Mesenchymal stem cell (in vitro differentiated cells and primary cell): ENCODE measurements around the gene CAMK1D.

Experiments
- DNase-seq: peaks from one replicate; pipeline ENCODE4 v3.0.0-alpha.2; 2013
- H2AFZ ChIP-seq: one replicate; pipeline ENCODE4 v1.6.1; 2013; ENCODE audit warnings: low read depth, mild to moderate bottlenecking, control low read depth, inconsistent platforms, low read length, moderate library complexity
- H2AK5ac ChIP-seq: 2 replicates; pipeline ENCODE4 v1.6.1; 2013; ENCODE audit warnings: low read length, moderate library complexity, mild to moderate bottlenecking, inconsistent platforms; ENCODE audit not compliant: severe bottlenecking
- H2BK120ac ChIP-seq: one replicate; pipeline ENCODE4 v1.6.1; 2013; ENCODE audit warnings: low read depth, mild to moderate bottlenecking, inconsistent platforms, low read length, moderate library complexity
- H2BK12ac ChIP-seq, 2 experiments: one replicate each; pipeline ENCODE4 v1.6.1; 2013; ENCODE audit warnings: inconsistent platforms in 2 of 2, low read length in 2 of 2, mild to moderate bottlenecking in 2 of 2, moderate library complexity in 2 of 2, control low read depth in 1 of 2
- H2BK15ac ChIP-seq: one replicate; pipeline ENCODE4 v1.6.1; 2013; ENCODE audit warnings: mild to moderate bottlenecking, low read depth, inconsistent platforms; ENCODE audit not compliant: poor library complexity, severe bottlenecking
- H2BK5ac ChIP-seq: 2 replicates; pipeline ENCODE4 v1.6.1; 2013; ENCODE audit warnings: low read depth, mild to moderate bottlenecking, low read length, control low read depth, inconsistent platforms; ENCODE audit not compliant: poor library complexity, severe bottlenecking
- H3K14ac ChIP-seq, 2 experiments: one replicate each; pipeline ENCODE4 v1.6.1; 2013; ENCODE audit warnings: inconsistent platforms in 2 of 2, low read length in 2 of 2, control low read depth in 1 of 2, mild to moderate bottlenecking in 1 of 2, moderate library complexity in 1 of 2
- H3K18ac ChIP-seq, 2 experiments: one replicate each; pipeline ENCODE4 v1.6.1; 2013; ENCODE audit warnings: inconsistent platforms in 2 of 2, low read length in 2 of 2, control low read depth in 1 of 2, low read depth in 1 of 2, mild to moderate bottlenecking in 1 of 2
- H3K23ac ChIP-seq, 2 experiments: one replicate each; pipeline ENCODE4 v1.6.1; 2013; ENCODE audit warnings: inconsistent platforms in 2 of 2, low read length in 2 of 2, mild to moderate bottlenecking in 2 of 2, moderate library complexity in 2 of 2, control low read depth in 1 of 2
- H3K27ac ChIP-seq: 2 replicates; pipeline ENCODE4 v1.5.1; 2013; ENCODE audit warnings: mild to moderate bottlenecking, moderate library complexity, low read length, control low read depth, inconsistent platforms; ENCODE audit not compliant: poor library complexity, severe bottlenecking
- H3K27me3 ChIP-seq, 2 experiments: 2 replicates each; pipeline versions ENCODE4 v1.6.1 to v1.7.0; 2013; ENCODE audit warnings: low read length in 2 of 2, mild to moderate bottlenecking in 2 of 2, moderate library complexity in 2 of 2, control low read depth in 1 of 2, inconsistent platforms in 1 of 2; ENCODE audit not compliant: control insufficient read depth in 1 of 2, insufficient read depth in 1 of 2
- H3K36me3 ChIP-seq, 2 experiments: 2 replicates each; pipeline versions ENCODE4 v1.6.1 to v1.7.0; 2013; ENCODE audit warnings: low read length in 2 of 2, control low read depth in 1 of 2, inconsistent platforms in 1 of 2, low read depth in 1 of 2, mild to moderate bottlenecking in 1 of 2; ENCODE audit not compliant: insufficient read depth in 2 of 2, control insufficient read depth in 1 of 2
- H3K4ac ChIP-seq, 2 experiments: one replicate each; pipeline ENCODE4 v1.6.1; 2013; ENCODE audit warnings: inconsistent platforms in 2 of 2, low read length in 2 of 2, mild to moderate bottlenecking in 2 of 2, moderate library complexity in 2 of 2, control low read depth in 1 of 2, low read depth in 1 of 2
- H3K4me1 ChIP-seq: 2 replicates; pipeline ENCODE4 v1.6.1; 2013; ENCODE audit warnings: low read depth, low read length, control low read depth; ENCODE audit not compliant: control insufficient read depth, insufficient read depth
- H3K4me2 ChIP-seq: 2 replicates; pipeline ENCODE4 v1.6.1; 2013; ENCODE audit warnings: low read length, mild to moderate bottlenecking, inconsistent platforms; ENCODE audit not compliant: poor library complexity, severe bottlenecking
- H3K4me3 ChIP-seq, 2 experiments: 2 replicates each; pipeline versions ENCODE4 v1.5.1 to v1.7.0; 2013; ENCODE audit warnings: low read length in 2 of 2, mild to moderate bottlenecking in 2 of 2, control low read depth in 1 of 2, low read depth in 1 of 2; ENCODE audit not compliant: insufficient read depth in 1 of 2
- H3K79me1 ChIP-seq: replicated peaks from 2 replicates; pipeline ENCODE4 v1.6.1; 2013; ENCODE audit warnings: mild to moderate bottlenecking, control low read depth, low read length, inconsistent platforms; ENCODE audit not compliant: poor library complexity, severe bottlenecking
- H3K9ac ChIP-seq: 2 replicates; pipeline ENCODE4 v1.7.0; 2013; ENCODE audit warnings: mild to moderate bottlenecking, low read length, moderate library complexity
- H3K9me3 ChIP-seq: 2 replicates; pipeline ENCODE4 v1.7.0; 2013; ENCODE audit warnings: mild to moderate bottlenecking, low read length; ENCODE audit not compliant: control insufficient read depth
- H4K8ac ChIP-seq: one replicate; pipeline ENCODE4 v1.6.1; 2013; ENCODE audit warnings: inconsistent platforms, mild to moderate bottlenecking, low read length, moderate library complexity
- H4K91ac ChIP-seq: one replicate; pipeline ENCODE4 v1.6.1; 2013; ENCODE audit warnings: mild to moderate bottlenecking, low read length, inconsistent platforms
- WGBS: methylation state at CpG from one replicate; pipeline ENCODE4 v1.1.7; 2013; ENCODE audit warnings: mixed read lengths; 5-methylcytosine and 5-hydroxymethylcytosine counted together

The CAMK1D gene

DNA sequence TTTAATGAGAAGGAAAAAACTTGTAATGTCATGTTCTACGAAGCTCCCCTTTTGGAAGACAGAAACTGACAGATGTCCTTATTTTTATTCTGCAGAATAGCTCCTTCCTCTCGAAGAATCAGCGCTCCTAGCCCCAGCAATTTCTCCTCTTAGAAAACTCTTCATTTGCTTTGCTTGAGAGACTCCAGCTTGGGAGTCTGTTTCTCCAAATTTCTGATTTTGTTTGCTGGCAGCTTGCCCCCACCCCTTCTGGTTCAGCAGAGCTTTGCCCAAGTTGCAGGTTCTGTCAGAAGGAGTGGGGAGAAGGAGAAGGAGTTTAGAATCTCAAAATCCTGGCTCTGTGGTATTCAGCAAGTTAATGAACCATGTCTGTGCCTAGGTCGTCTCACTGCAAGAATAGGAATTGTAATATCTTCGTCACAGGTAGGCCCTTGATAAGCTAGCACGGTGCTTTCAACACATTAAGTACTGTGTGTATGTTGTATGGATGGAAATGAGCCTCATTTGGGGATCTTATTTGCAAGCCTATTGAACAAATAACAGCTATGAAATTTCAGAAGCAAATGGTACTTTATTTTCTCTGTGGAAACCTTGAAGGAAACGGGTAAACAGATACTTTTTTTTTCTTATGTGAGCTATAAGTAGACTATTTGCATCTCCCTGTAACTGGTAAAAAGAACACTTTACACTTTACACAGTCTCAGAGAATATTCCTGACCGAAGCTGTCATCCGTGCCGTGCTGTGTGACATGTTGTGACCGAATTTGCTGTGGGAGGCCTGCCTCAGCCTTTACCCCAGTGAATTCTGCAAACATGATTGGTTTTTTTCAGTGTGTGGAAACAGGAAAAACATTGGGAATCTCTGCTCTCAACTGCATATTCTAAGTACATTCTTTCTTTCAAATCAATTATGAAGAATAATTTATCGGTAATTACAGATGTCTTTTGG, 290.9 kb downstream of the CAMK1D start:
- H3K4me3 ChIP-seq = no peak overlapping the region
- no peak overlapping the region for H3K4me2 ChIP-seq
- H3K4me1 ChIP-seq = peaks cover 21% of the 10 kb centered on the region
- H3K9ac ChIP-seq = no peak overlapping the region
- no peak overlapping the region for H3K27ac ChIP-seq
- no peak overlapping the region for H4K91ac ChIP-seq
- no peak overlapping the region for H2BK12ac ChIP-seq
- no peak overlapping the region for H2BK5ac ChIP-seq
- 88% methylated on average over 10 of the region's 12 CpGs for WGBS
- no peak overlapping the region for H3K14ac ChIP-seq
- no peaks in the 10 kb centered on the region for H3K9me3 ChIP-seq
- no peak overlapping the region for H3K18ac ChIP-seq
- no peak overlapping the region for H3K4ac ChIP-seq
- no peaks in the 10 kb centered on the region for H3K36me3 ChIP-seq
- H3K27me3 ChIP-seq = no peaks in the 10 kb centered on the region
- DNase-seq = no peak
- no peak overlapping the region for H2AK5ac ChIP-seq
- H3K23ac ChIP-seq = no peak overlapping the region
- H2AFZ ChIP-seq = no peak overlapping the region
- H2BK15ac ChIP-seq = no peak overlapping the region
- peaks cover 33% of the 10 kb centered on the region for H3K79me1 ChIP-seq
- H4K8ac ChIP-seq = no peak overlapping the region
- H2BK120ac ChIP-seq = no peak overlapping the region

DNA sequence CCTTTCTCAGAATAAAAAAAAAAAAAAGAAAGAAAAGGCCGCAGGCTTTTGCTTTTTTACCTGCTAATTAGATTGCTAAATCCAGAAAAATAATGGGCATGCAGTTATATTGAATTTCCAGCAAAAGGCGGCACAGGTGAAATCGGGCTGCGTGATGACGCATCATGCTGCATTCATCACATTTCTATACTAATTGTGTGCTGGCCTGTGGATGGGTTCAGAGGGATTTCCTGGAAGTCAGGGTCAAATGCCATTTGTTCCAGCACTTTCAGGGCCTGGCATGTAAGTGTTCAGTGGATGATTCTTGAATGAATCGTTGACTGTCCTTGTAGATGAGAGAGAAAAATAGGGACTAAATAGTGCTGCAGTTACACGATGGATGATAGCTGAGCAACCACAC, 292.7 kb downstream of the CAMK1D start:
- no peak overlapping the region for H2BK5ac ChIP-seq

DNA sequence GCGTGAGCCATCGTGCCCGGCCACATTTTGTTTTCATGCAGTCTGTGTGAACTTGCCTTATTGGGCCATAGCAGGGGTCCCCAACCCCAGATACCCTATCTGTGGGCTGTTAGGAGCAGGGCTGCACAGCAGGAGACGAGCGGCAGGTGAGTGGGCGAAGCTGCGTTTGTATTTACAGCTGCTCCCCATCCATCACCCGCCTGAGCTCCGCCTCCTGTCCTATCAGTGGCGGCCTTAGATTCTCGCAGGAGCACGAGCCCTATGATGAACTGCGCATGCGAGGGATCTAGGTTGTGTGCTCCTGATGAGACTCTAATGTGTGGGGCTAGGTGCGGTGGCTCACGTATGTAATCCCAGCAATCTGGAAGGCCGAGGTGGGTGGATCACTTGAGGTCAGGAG, 293.9 kb downstream of the CAMK1D start:
- Histone ChIP-seq H3K23ac (no peak overlapping the region), H2BK12ac (no peak overlapping the region), H3K9me3 (no peaks in the 10 kb centered on the region), H2BK15ac (peak overlapping the region; percentile 44), H2AK5ac (peak overlapping the region; percentile 4), H3K4me1 (peaks cover 14% of the 10 kb centered on the region), H2BK120ac (no peak overlapping the region), H2AFZ (no peak overlapping the region), H3K4me3 (no peak overlapping the region), H4K8ac (no peak overlapping the region), H4K91ac (no peak overlapping the region), H3K18ac (no peak overlapping the region), H3K36me3 (no peaks in the 10 kb centered on the region), H3K79me1 (peaks cover 29% of the 10 kb centered on the region), H3K4ac (no peak overlapping the region), H3K27me3 (no peaks in the 10 kb centered on the region), H3K4me2 (no peak overlapping the region), H3K9ac (no peak overlapping the region), H3K14ac (no peak overlapping the region), H3K27ac (no peak overlapping the region), H2BK5ac (no peak overlapping the region)
- 90% methylated on average over 16 of the region's 17 CpGs for WGBS
- no peak for DNase-seq

More for the DNA sequence above, 292.7 kb downstream of the CAMK1D start:
- Histone ChIP-seq H3K27me3 (no peaks in the 10 kb centered on the region), H3K18ac (no peak overlapping the region), H3K36me3 (no peaks in the 10 kb centered on the region), H2AK5ac (no peak overlapping the region), H4K91ac (no peak overlapping the region), H2BK12ac (no peak overlapping the region), H2BK120ac (no peak overlapping the region), H3K9ac (no peak overlapping the region), H3K4me1 (peaks cover 18% of the 10 kb centered on the region), H4K8ac (no peak overlapping the region), H3K14ac (no peak overlapping the region), H3K4me3 (no peak overlapping the region), H3K9me3 (no peaks in the 10 kb centered on the region), H3K4me2 (no peak overlapping the region), H2AFZ (no peak overlapping the region), H3K79me1 (peaks cover 33% of the 10 kb centered on the region), H3K27ac (no peak overlapping the region), H2BK15ac (no peak overlapping the region), H3K4ac (no peak overlapping the region), H3K23ac (no peak overlapping the region)
- 91% methylated on average over 7 of the region's 7 CpGs for WGBS
- no peak for DNase-seq

DNA sequence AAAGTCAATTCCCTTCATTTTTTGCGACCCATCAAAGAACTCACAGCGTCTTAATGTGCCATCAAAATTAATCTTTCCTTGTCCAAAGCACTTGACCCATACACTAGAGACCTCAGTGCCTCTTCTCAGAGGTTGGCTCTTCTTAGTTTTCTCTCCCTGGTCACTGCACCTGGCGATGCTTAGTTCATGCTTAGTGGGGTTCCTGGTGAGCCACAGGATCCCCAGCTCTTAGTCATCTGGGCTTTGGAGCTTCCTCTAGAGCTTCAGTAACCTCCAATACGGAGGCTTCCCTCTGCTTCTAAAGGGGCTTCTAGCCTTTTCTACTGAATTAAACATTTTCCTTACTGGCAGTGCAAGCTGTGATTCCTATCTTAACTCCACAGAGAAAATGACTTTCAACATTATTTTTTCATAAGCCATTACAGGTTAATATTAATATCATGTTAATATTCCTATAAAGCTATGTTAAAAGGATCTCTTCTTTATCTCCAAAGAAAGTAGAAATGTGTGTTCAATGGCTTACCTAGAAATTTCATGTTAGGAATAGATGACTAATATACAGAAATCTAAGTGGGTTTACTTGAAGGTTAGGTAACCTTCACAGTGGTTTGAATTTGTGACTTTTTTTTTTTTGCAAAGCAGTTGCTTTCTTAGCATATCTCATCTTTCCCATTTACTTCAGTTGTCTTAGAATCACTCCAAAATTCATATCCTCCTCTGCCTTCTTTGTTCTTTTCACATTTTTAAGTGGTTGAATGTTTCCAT, 295.2 kb downstream of the CAMK1D start:
- H3K27ac ChIP-seq = peak overlapping the region; percentile 56
- no peak overlapping the region for H3K23ac ChIP-seq
- no peak overlapping the region for H3K4me3 ChIP-seq
- peaks cover 9% of the 10 kb centered on the region for H3K4me1 ChIP-seq
- H3K14ac ChIP-seq = no peak overlapping the region
- 85% methylated on average over 4 of the region's 4 CpGs for WGBS
- no peaks in the 10 kb centered on the region for H3K27me3 ChIP-seq
- no peak overlapping the region for H2BK120ac ChIP-seq
- H3K4ac ChIP-seq = no peak overlapping the region
- H2AK5ac ChIP-seq = no peak overlapping the region
- peaks cover 26% of the 10 kb centered on the region for H3K79me1 ChIP-seq
- no peak for DNase-seq
- H3K4me2 ChIP-seq = no peak overlapping the region
- no peak overlapping the region for H4K8ac ChIP-seq
- no peaks in the 10 kb centered on the region for H3K36me3 ChIP-seq
- H2BK12ac ChIP-seq = no peak overlapping the region
- no peaks in the 10 kb centered on the region for H3K9me3 ChIP-seq
- H3K18ac ChIP-seq = no peak overlapping the region
- H2BK5ac ChIP-seq = no peak overlapping the region
- H2AFZ ChIP-seq = no peak overlapping the region
- H2BK15ac ChIP-seq = no peak overlapping the region
- no peak overlapping the region for H3K9ac ChIP-seq
- H4K91ac ChIP-seq = no peak overlapping the region
